CD14-positive monocyte (primary cell): Measurements from ENCODE around the gene ACBD6. TPM values are rescaled to one million over a fixed set of nuclear protein-coding genes. Genes with fewer than 3 reads are reported as not detected.

Experiments
- DNase-seq, 3 donors: peaks; one replicate each; pipeline ENCODE4 v3.0.0-alpha.2; 2011 to 2022
- H2AFZ ChIP-seq: 2 replicates; pipeline ENCODE4 v1.6.0; 2012; ENCODE audit warnings: mild to moderate bottlenecking, low read depth, low read length, inconsistent platforms; ENCODE audit not compliant: insufficient read depth, poor library complexity, severe bottlenecking
- H3K27ac ChIP-seq, 2 donors: 1 replicate in 1 of 2; 2 replicates in 1 of 2; pipeline ENCODE4 v1.5.1; 2012 to 2013; ENCODE audit warnings: low read length in 2 of 2, control low read depth in 1 of 2, inconsistent platforms in 1 of 2, low read depth in 1 of 2, mild to moderate bottlenecking in 1 of 2
- H3K27me3 ChIP-seq, 2 donors: one replicate each; pipeline versions ENCODE4 v1.6.0 to v1.6.1; 2011 to 2013; ENCODE audit warnings: low read length in 2 of 2; ENCODE audit not compliant: control insufficient read depth in 2 of 2, insufficient read depth in 2 of 2
- H3K36me3 ChIP-seq, 2 donors: replicated peaks in 1 of 2; 1 replicate in 1 of 2; 2 replicates in 1 of 2; pipeline versions ENCODE4 v1.5.1 to v1.6.1; 2012 to 2013; ENCODE audit warnings: low read length in 2 of 2, control low read depth in 1 of 2, inconsistent platforms in 1 of 2, mild to moderate bottlenecking in 1 of 2; ENCODE audit not compliant: insufficient read depth in 2 of 2, control insufficient read depth in 1 of 2
- H3K4me1 ChIP-seq, 2 donors: 1 replicate in 1 of 2; 2 replicates in 1 of 2; pipeline versions ENCODE4 v1.5.1 to v1.6.1; 2012 to 2013; ENCODE audit warnings: low read length in 2 of 2, control low read depth in 1 of 2, inconsistent platforms in 1 of 2, mild to moderate bottlenecking in 1 of 2, moderate library complexity in 1 of 2; ENCODE audit not compliant: insufficient read depth in 2 of 2, control insufficient read depth in 1 of 2
- H3K4me2 ChIP-seq: replicated peaks from 2 replicates; pipeline ENCODE3; 2012; ENCODE audit warnings: low read length, moderate library complexity, mild to moderate bottlenecking; ENCODE audit not compliant: poor library complexity, severe bottlenecking; ENCODE audit errors: extremely low read depth
- H3K4me3 ChIP-seq, 3 experiments: fragments of 200-600 bp in 1 of 3; sonication (generic) in 1 of 3; replicated peaks in 1 of 3; 1 replicate in 2 of 3; 2 replicates in 1 of 3; pipeline ENCODE4 v1.5.1; 2011 to 2013; ENCODE audit warnings: low read length in 3 of 3, mild to moderate bottlenecking in 3 of 3, control low read depth in 2 of 3, low read depth in 2 of 3, inconsistent platforms in 1 of 3, moderate library complexity in 1 of 3
- H3K79me2 ChIP-seq: 2 replicates; pipeline ENCODE4 v1.6.0; 2012; ENCODE audit warnings: mild to moderate bottlenecking, control low read depth, inconsistent platforms, low read length, moderate library complexity; ENCODE audit not compliant: insufficient read depth
- H3K9ac ChIP-seq: 2 replicates; pipeline ENCODE4 v1.6.0; 2017; ENCODE audit warnings: low read length, mild to moderate bottlenecking; ENCODE audit not compliant: insufficient read depth, poor library complexity, severe bottlenecking
- H3K9me3 ChIP-seq, 2 donors: replicated peaks in 1 of 2; 1 replicate in 1 of 2; 2 replicates in 1 of 2; pipeline versions ENCODE4 v1.5.1 to v1.6.1; 2012 to 2013; ENCODE audit warnings: low read length in 2 of 2, control low read depth in 1 of 2; ENCODE audit not compliant: control insufficient read depth in 1 of 2, insufficient read depth in 1 of 2
- H4K20me1 ChIP-seq: 2 replicates; pipeline ENCODE4 v1.6.0; 2012; ENCODE audit warnings: mild to moderate bottlenecking, low read length, control low read depth, moderate library complexity; ENCODE audit not compliant: insufficient read depth
- H3K27ac Mint-ChIP-seq, 7 donors: one replicate each; pipeline ENCODE4 v1.8.0; 2020; ENCODE audit warnings: mild to moderate bottlenecking in 7 of 7, mixed read lengths in 7 of 7, moderate library complexity in 6 of 7, inconsistent platforms in 2 of 7
- H3K27me3 Mint-ChIP-seq, 3 donors: one replicate each; pipeline ENCODE4 v1.8.0; 2021 to 2022; ENCODE audit warnings: low read depth in 3 of 3, mild to moderate bottlenecking in 3 of 3, mixed read lengths in 3 of 3, moderate library complexity in 3 of 3, inconsistent platforms in 1 of 3
- H3K36me3 Mint-ChIP-seq, 2 donors: one replicate each; pipeline ENCODE4 v1.8.0; 2020; ENCODE audit warnings: mixed read lengths in 2 of 2, inconsistent platforms in 1 of 2, mild to moderate bottlenecking in 1 of 2
- H3K4me1 Mint-ChIP-seq: one replicate; pipeline ENCODE4 v1.8.0; 2020; ENCODE audit warnings: mild to moderate bottlenecking, mixed read lengths
- H3K4me3 Mint-ChIP-seq, 2 donors: one replicate each; pipeline ENCODE4 v1.8.0; 2020; ENCODE audit warnings: mild to moderate bottlenecking in 2 of 2, mixed read lengths in 2 of 2, moderate library complexity in 1 of 2
- H3K9me3 Mint-ChIP-seq, 7 donors: one replicate each; pipeline ENCODE4 v1.8.0; 2020 to 2022; ENCODE audit warnings: mixed read lengths in 7 of 7, mild to moderate bottlenecking in 6 of 7, moderate library complexity in 6 of 7, inconsistent platforms in 2 of 7
- WGBS: methylation state at CpG from one replicate; pipeline ENCODE4 v1.1.5; 2013; ENCODE audit warnings: missing lambda C conversion rate; ENCODE audit not compliant: insufficient coverage; 5-methylcytosine and 5-hydroxymethylcytosine counted together
- intact Hi-C, 2 donors: fragments of 100-400 bp; cut with micrococcal nuclease; formaldehyde crosslinking; loops; one replicate each; pipeline versions ENCODE4 v1.15.0 to v1.15.1; 2023
- polyA plus RNA-seq, 3 donors: library from polyadenylated mRNA; depleted of rRNA in 1 of 3; unstranded in 2 of 3; stranded (reverse) in 1 of 3; fragments of 300-500 nt in 2 of 3; fragments of >200 nt in 1 of 3; fragmentation: Illumina TruSeq in 2 of 3; gene quantifications; 1 replicate in 2 of 3; 2 replicates in 1 of 3; pipeline ENCODE4 v1.2.3, GENCODE V29; 2012 to 2021
- TF ChIP-seq, protein P1 (sequence below): fragments of 200-600 bp; IDR thresholded peaks from one replicate; pipeline ENCODE4 v1.8.0; 2022; ENCODE audit warnings: antibody characterized with exemption, mild to moderate bottlenecking

The ACBD6 gene
- polyA plus RNA-seq, 3 donors = 19.3 to 35.3 (median 19.7) TPM

DNA sequence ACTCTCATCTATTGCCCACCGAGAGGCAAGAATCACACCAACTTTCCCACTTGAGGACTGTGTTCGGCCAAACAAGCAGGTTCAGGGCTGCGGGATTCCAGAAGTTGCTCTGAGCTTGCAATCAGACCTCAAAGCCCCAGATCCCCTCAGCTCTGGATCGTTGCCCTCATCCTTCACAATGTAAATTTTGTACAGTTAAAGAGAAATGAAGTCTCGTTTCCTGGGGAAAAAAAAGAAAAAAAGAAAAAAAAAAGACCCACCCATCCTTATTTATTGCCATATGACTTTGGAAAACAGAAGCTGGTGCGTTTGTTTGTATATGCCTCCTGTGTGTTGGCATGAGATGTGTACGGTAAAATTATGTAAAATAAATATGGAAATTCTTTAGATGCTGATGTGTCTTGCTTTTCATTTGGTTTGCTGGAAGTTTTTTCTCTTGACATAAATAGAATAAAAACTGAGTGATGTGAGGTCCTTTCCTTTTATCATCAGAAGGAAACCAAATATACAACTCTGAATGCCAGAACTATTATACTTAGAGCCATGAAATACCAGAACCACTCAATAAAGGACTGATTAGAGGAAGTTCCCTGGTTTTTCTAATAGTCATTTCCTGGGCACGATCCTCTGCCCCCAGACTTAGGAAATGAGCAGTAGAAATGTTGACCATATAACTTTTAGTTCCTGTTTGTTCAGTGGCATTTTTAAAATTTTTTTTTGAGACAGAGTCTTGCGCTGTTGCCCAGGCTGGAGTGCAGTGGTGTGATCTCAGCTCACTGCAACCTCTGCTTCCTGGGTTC lies 223.6 kb downstream of the ACBD6 start:
- 0% methylated on average over 2 of the region's 9 CpGs for WGBS
- H3K27ac Mint-ChIP-seq = peak overlapping the region; percentile 89 to 97 (median 95)

DNA sequence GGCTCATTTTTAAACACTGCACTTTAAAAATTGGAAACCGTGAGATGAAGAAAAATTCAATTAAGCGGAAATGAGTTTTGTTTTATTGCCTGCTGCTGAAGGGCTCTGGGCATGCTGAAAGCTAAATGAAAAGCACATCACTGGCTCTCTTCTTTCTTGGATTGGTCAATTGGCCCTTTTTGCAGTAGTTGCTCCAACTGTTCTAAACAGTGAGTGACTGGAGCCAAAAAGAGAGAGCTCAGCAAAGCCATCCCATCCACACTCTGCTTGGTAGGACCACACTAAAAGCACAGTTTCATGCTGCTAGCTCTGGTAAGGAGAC lies 224.2 kb downstream of the ACBD6 start:
- Histone ChIP-seq H3K27me3 (no peaks in the 10 kb centered on the region), H3K36me3 (peaks cover 3 to 9% of the 10 kb centered on the region in 2 donors), H3K4me2 (peak overlapping the region; percentile 57), H3K27ac (peak overlapping the region; percentile 86 to 90), H3K4me1 (peaks cover 64 to 69% of the 10 kb centered on the region in 2 donors), H4K20me1 (no peaks in the 10 kb centered on the region), H3K4me3 (peak overlapping the region in 1 of 3 experiments; percentile 58), H3K9ac (peak overlapping the region; percentile 44), H2AFZ (peak overlapping the region; percentile 6), H3K79me2 (no peaks in the 10 kb centered on the region), H3K9me3 (no peaks in the 10 kb centered on the region)
- Mint-ChIP-seq H3K36me3 (peaks cover 22 to 43% of the 10 kb centered on the region in 2 donors), H3K4me3 (peak overlapping the region; percentile 45 to 76), H3K9me3 (peaks cover 0 to 3% (median 0%) of the 10 kb centered on the region in 7 donors), H3K27ac (peak overlapping the region; percentile 89 to 97 (median 94)), H3K27me3 (no peaks in the 10 kb centered on the region), H3K4me1 (peaks cover 63% of the 10 kb centered on the region)
- 93% methylated on average over 2 of the region's 2 CpGs for WGBS
- intact Hi-C loops = loop anchor here in 1 of 2 donors (10.0 kb wide), 1 partner anchor 127 kb away; no protein-coding TSS in a partner anchor
- DNase-seq = no peak
- TF ChIP-seq, protein P1, sequence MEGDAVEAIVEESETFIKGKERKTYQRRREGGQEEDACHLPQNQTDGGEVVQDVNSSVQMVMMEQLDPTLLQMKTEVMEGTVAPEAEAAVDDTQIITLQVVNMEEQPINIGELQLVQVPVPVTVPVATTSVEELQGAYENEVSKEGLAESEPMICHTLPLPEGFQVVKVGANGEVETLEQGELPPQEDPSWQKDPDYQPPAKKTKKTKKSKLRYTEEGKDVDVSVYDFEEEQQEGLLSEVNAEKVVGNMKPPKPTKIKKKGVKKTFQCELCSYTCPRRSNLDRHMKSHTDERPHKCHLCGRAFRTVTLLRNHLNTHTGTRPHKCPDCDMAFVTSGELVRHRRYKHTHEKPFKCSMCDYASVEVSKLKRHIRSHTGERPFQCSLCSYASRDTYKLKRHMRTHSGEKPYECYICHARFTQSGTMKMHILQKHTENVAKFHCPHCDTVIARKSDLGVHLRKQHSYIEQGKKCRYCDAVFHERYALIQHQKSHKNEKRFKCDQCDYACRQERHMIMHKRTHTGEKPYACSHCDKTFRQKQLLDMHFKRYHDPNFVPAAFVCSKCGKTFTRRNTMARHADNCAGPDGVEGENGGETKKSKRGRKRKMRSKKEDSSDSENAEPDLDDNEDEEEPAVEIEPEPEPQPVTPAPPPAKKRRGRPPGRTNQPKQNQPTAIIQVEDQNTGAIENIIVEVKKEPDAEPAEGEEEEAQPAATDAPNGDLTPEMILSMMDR = no peak

More for the DNA sequence above, 223.6 kb downstream of the ACBD6 start:
- Histone ChIP-seq H4K20me1 (no peaks in the 10 kb centered on the region), H3K4me3 (peak overlapping the region in 2 of 3 experiments; percentile 14 to 58), H2AFZ (no peak overlapping the region), H3K36me3 (peaks cover 0 to 8% of the 10 kb centered on the region in 2 donors), H3K9ac (peak overlapping the region; percentile 44), H3K27ac (peak overlapping the region; percentile 86 to 90), H3K4me2 (peak overlapping the region; percentile 57), H3K9me3 (no peaks in the 10 kb centered on the region), H3K79me2 (no peaks in the 10 kb centered on the region), H3K4me1 (peaks cover 64 to 69% of the 10 kb centered on the region in 2 donors), H3K27me3 (no peaks in the 10 kb centered on the region)
- TF ChIP-seq, protein P1 = no peak
- Mint-ChIP-seq H3K36me3 (peaks cover 20 to 45% of the 10 kb centered on the region in 2 donors), H3K4me1 (peaks cover 63% of the 10 kb centered on the region), H3K27me3 (no peaks in the 10 kb centered on the region), H3K9me3 (peaks cover 0 to 3% (median 0%) of the 10 kb centered on the region in 7 donors), H3K4me3 (peak overlapping the region; percentile 45 to 76)
- intact Hi-C loops = loop anchor here in 1 of 2 donors (10.0 kb wide), 1 partner anchor 126 kb away; no protein-coding TSS in a partner anchor
- peak; percentile 79 to 95 (median 85) for DNase-seq
